ENCODE data around the gene PRDM16. TPM values are rescaled to one million over a fixed set of nuclear protein-coding genes. Genes with fewer than 3 reads are reported as not detected.

The PRDM16 gene
- total and polyA plus RNA-seq, 8 donors: 9.6 to 18.0 (median 14.7) TPM

GRCh38 chr1:3219005-3219790 is 150.2 kb downstream of the PRDM16 start:
- no peak overlapping the region for H3K4me3 ChIP-seq
- TF ChIP-seq CTCF (IDR thresholded peaks at IDR 0.05): no peak
- DNase-seq (peak in 3 of 4 donors; percentile 59 to 78 (median 76)), ATAC-seq (peak; percentile 68)
- H3K27me3 ChIP-seq: peaks cover 0 to 58% of the 10 kb centered on the region in 2 donors
- H3K4me1 ChIP-seq: peaks cover 0 to 21% of the 10 kb centered on the region in 2 donors
- no peak overlapping the region for H3K27ac ChIP-seq
- no peaks in the 10 kb centered on the region for H3K36me3 ChIP-seq
- H3K9me3 ChIP-seq: no peaks in the 10 kb centered on the region
- intact Hi-C loops (cut with DNase I): loop anchor here in 1 of 2 donors (10.0 kb wide), 1 partner anchor 64 kb away; no protein-coding TSS in a partner anchor

DNA sequence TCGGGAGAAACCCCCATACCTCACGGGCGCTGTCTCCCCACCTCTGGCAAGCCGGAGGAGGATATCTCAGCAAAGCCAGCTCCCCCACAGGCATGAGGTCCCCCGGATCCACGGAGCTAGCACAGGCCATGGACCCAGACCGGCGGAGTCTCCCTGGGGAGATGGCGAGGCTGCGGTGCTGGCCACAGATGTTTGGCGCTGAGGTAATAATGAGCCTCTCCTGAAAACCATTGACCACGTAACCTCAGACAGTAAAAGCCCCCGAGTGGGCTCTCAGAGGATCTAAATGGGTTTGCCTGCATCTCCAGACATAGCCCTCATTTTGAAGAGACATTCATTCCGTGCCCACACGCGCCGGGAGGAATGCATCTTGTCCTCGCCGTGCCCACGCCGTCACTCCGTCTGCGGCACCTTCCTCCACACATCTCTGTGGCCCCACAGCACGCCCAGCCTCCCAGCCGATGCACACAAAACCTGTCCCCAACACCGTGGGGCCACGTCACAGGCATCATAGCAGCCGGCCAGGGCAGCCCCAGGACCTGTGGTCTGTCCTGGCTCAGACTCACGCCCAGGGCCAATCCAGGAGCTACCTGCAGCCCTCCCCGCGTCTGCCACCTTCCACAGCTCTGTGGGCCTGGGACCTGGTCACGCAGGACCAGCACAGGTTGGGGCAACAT is 150.9 kb downstream of the PRDM16 start:
- ATAC-seq (no peak), DNase-seq (no peak)
- intact Hi-C loops (cut with DNase I): loop anchor here in 1 of 2 donors (10.0 kb wide), 1 partner anchor 65 kb away; no protein-coding TSS in a partner anchor
- TF ChIP-seq CTCF (IDR thresholded peaks at IDR 0.05): no peak
- peaks cover 0 to 21% of the 10 kb centered on the region in 2 donors for H3K4me1 ChIP-seq
- no peaks in the 10 kb centered on the region for H3K9me3 ChIP-seq
- H3K4me3 ChIP-seq: no peak overlapping the region
- H3K27ac ChIP-seq: no peak overlapping the region
- H3K36me3 ChIP-seq: no peaks in the 10 kb centered on the region
- H3K27me3 ChIP-seq: peaks cover 2 to 63% of the 10 kb centered on the region in 2 donors

- no peak overlapping the region for H3K27ac ChIP-seq
- ATAC-seq (no peak), DNase-seq (peak in 1 of 4 donors; percentile 82)
- no peak for TF ChIP-seq CTCF (IDR thresholded peaks at IDR 0.05)
- no peak overlapping the region for H3K4me3 ChIP-seq
- H3K4me1 ChIP-seq: peaks cover 0 to 21% of the 10 kb centered on the region in 2 donors
- intact Hi-C loops (cut with DNase I): no loop called here
- H3K9me3 ChIP-seq: no peaks in the 10 kb centered on the region
- peaks cover 3 to 63% of the 10 kb centered on the region in 2 donors for H3K27me3 ChIP-seq
- no peaks in the 10 kb centered on the region for H3K36me3 ChIP-seq
These were observed 152.4 kb downstream of the PRDM16 start for GRCh38 chr1:3221112-3222041.

GRCh38 chr1:3222042-3222692 is 153.2 kb downstream of the PRDM16 start:
- Histone ChIP-seq H3K27me3 (peaks cover 3 to 59% of the 10 kb centered on the region in 2 donors), H3K4me1 (peaks cover 0 to 21% of the 10 kb centered on the region in 2 donors), H3K36me3 (no peaks in the 10 kb centered on the region), H3K4me3 (no peak overlapping the region), H3K9me3 (no peaks in the 10 kb centered on the region), H3K27ac (peak overlapping the region in 1 of 2 donors; percentile 53)
- ATAC-seq (peak; percentile 86), DNase-seq (peak in 2 of 4 donors; percentile 68 to 83)
- intact Hi-C loops (cut with DNase I): no loop called here
- TF ChIP-seq CTCF (IDR thresholded peaks at IDR 0.05): no peak

Measured in left lung (tissue), 10 donors.